A204.1 (cell line): ENCODE results near the gene TCEAL7.

Experiments used
- FAIRE-seq: peaks from 2 replicates; lab custom pipeline; 2012; peaks lifted over from hg19 to GRCh38; lab: Jason Lieb, UNC

Gene TCEAL7

GRCh38 chrX:103369479-103369878 is 39.4 kb downstream of the TCEAL7 start:
- no peak for FAIRE-seq

- no peak for FAIRE-seq
Observed at GRCh38 chrX:103372886-103373285, 42.8 kb downstream of the TCEAL7 start.

- no peak for FAIRE-seq
Observed at GRCh38 chrX:103373581-103373980, 43.5 kb downstream of the TCEAL7 start.

- FAIRE-seq: no peak
Observed at GRCh38 chrX:103376118-103376978, 46.3 kb downstream of the TCEAL7 start, which contains the start of gene BEX3. BEX3 (plus strand) TSS chrX:103376538; CDS start chrX:103377522, 984 bp downstream.

GRCh38 chrX:103376979-103377324 is 46.9 kb downstream of the TCEAL7 start:
- no peak for FAIRE-seq

GRCh38 chrX:103378990-103379389 is 49.0 kb downstream of the TCEAL7 start:
- FAIRE-seq: no peak
